Measurements from ENCODE around the gene FRMD5.

Gene FRMD5

GRCh38 chr15:43930556-43930955 lies 264.5 kb downstream of the FRMD5 start:
- TF ChIP-seq CTCF (IDR thresholded peaks at IDR 0.05), result no peak

- TF ChIP-seq CTCF (IDR thresholded peaks at IDR 0.05), result no peak
Measured at GRCh38 chr15:43930079-43930478, 265.0 kb downstream of the FRMD5 start.

GRCh38 chr15:43928152-43928551 lies 266.9 kb downstream of the FRMD5 start:
- no peak for TF ChIP-seq CTCF (IDR thresholded peaks at IDR 0.05)

GRCh38 chr15:43927203-43927602 lies 267.9 kb downstream of the FRMD5 start:
- TF ChIP-seq CTCF (IDR thresholded peaks at IDR 0.05), result no peak

DNA sequence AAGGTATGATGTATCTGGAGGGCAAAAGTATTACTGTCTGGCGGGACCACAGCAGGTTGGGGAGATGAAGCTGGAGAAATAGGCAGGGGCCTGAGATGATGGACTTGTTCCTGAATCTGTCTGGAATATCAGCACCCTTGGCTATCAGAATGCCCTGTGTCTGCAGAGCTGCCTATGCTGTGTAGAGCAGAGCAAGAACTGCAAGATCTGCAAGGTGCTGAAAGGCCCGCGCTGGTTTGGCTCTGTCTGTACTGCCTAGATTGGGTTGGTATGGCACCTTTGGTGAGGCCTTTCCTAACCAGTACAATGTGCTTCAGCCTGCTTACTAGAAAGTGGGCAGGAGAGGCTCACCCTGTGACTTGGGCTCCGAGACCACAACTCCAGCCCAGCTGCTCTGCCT lies 271.5 kb downstream of the FRMD5 start:
- no peak for TF ChIP-seq CTCF (IDR thresholded peaks at IDR 0.05)

DNA sequence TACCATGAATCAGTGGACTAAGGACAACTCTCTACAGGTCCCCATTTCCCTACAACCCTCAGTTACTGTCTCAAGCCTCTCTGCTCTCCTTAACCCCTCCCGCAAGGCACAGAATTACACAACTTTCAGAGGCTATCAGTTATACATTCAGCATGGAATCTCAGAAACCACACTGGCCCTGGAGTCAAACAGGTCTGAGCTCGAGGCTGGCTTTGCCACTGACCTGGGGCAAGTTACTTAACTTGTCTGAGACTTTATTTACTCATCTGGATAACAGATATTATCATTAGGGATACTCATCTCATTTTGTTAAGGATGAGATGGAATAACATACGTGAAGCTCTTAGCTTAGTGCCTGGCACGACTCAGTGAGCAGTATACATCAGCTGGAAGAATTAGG lies 273.1 kb downstream of the FRMD5 start:
- TF ChIP-seq CTCF (IDR thresholded peaks at IDR 0.05), result no peak

GRCh38 chr15:43920815-43921214 lies 274.3 kb downstream of the FRMD5 start:
- no peak for TF ChIP-seq CTCF (IDR thresholded peaks at IDR 0.05)

- TF ChIP-seq CTCF (IDR thresholded peaks at IDR 0.05), result no peak
Measured at GRCh38 chr15:43920254-43920600, 274.8 kb downstream of the FRMD5 start.
